SH-SY5Y (cell line): Measurements from ENCODE around the gene SELL.

ENCODE experiments used
- GATA2 ChIP-seq: IDR thresholded peaks from 2 replicates; pipeline ENCODE4 v1.6.1; 2011; ENCODE audit warnings: mild to moderate bottlenecking, low read depth, low read length
- GATA3 ChIP-seq: IDR thresholded peaks from 2 replicates; pipeline ENCODE4 v1.6.1; 2011; ENCODE audit warnings: low read depth, mild to moderate bottlenecking, low read length, moderate library complexity

DNA sequence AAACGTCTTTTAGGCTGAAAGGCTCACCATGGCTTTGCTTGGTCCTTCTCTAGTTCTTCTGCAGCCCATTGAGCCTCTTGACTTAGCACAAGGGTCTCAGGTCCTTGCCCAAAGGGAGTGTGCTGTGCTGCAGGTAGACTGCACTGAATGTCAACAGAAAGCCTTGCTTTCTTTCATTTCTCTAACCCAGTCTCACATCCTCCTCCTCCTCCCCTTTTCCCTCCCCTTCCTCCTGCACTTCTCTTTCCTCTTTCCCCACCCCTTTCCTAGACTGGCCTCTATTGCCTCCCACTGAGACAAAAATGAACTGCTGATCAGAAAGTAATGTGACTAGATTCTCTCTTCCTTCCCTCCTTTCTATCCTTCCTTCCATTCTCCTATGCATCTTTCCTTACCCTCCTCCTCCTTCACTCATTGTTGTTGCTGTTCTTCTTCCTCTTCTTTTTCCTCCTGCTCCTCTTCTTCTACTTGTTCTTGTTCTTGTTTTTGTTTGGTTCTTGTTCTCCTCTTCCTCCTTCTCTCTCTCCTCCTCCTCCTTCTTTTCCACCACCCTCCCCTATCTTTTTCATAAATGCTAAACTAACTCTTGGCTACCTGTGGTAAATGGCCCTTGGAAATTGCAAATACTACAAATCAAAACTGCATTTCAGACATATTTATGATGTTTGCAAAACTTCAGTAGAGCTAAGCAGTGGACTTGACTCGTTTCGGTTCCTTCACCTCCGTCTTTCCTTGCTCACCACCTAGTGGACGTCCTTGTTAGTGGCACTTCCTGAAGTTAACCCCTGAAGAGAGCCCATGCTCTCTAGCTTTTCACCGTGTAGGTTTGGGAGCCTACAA lies at the start of gene SELL:
- TF ChIP-seq GATA2, result no peak
- TF ChIP-seq GATA3, result no peak
